ENCODE measurements around the gene CNR1.

The CNR1 gene

GRCh38 chr6:88143421-88144157 is 22.6 kb downstream of the CNR1 start:
- DNase-seq (ENCODE audit: low spot score) = no peak

- DNase-seq (ENCODE audit: low spot score) = no peak
Observed at GRCh38 chr6:88142297-88142668, 23.9 kb downstream of the CNR1 start.

GRCh38 chr6:88141561-88142296 is 24.4 kb downstream of the CNR1 start:
- DNase-seq (ENCODE audit: low spot score) = no peak

- DNase-seq (ENCODE audit: low spot score) = no peak
Observed at GRCh38 chr6:88137915-88138314, 28.2 kb downstream of the CNR1 start.

- DNase-seq (ENCODE audit: low spot score) = no peak
Observed at GRCh38 chr6:88135578-88136114, 30.5 kb downstream of the CNR1 start.

GRCh38 chr6:88134575-88134974 is 31.6 kb downstream of the CNR1 start:
- DNase-seq (ENCODE audit: low spot score) = no peak

- no peak for DNase-seq (ENCODE audit: low spot score)
Observed at GRCh38 chr6:88133718-88134117, 32.4 kb downstream of the CNR1 start.

- no peak for DNase-seq (ENCODE audit: low spot score)
Observed at GRCh38 chr6:88124925-88125557, 41.1 kb downstream of the CNR1 start.

- DNase-seq (ENCODE audit: low spot score) = no peak
Observed at GRCh38 chr6:88120635-88121034, 45.5 kb downstream of the CNR1 start.

GRCh38 chr6:88119769-88120168 is 46.4 kb downstream of the CNR1 start:
- no peak for DNase-seq (ENCODE audit: low spot score)

- DNase-seq (ENCODE audit: low spot score) = no peak
Observed at GRCh38 chr6:88116276-88116675, 49.9 kb downstream of the CNR1 start.

GRCh38 chr6:88115307-88115706 is 50.8 kb downstream of the CNR1 start:
- DNase-seq (ENCODE audit: low spot score) = no peak

GRCh38 chr6:88114838-88115237 is 51.3 kb downstream of the CNR1 start:
- no peak for DNase-seq (ENCODE audit: low spot score)

- DNase-seq (ENCODE audit: low spot score) = no peak
Observed at GRCh38 chr6:88111991-88112390, 54.2 kb downstream of the CNR1 start.

GRCh38 chr6:88107241-88107640 is 58.9 kb downstream of the CNR1 start:
- no peak for DNase-seq (ENCODE audit: low spot score)

- DNase-seq (ENCODE audit: low spot score) = no peak
Observed at GRCh38 chr6:88105741-88106340, 60.3 kb downstream of the CNR1 start.

Data from GM03348 (cell line).